H1 (cell line): ENCODE results near the gene MYH9. TPM values are rescaled to one million over a fixed set of nuclear protein-coding genes. Genes with fewer than 3 reads are reported as not detected.

Experiments used
- CTCF ChIA-PET: fragments of 300-600 bp; sonication (Branson Sonifier 250); formaldehyde crosslinking; loops from one replicate; lab custom pipeline; 2021; ENCODE audit not compliant: partially characterized antibody; lab: Charles Lee
- POLR2A ChIA-PET: fragments of 300-600 bp; sonication (Branson Sonifier 250); formaldehyde crosslinking; loops from one replicate; lab custom pipeline; 2021; ENCODE audit warnings: inconsistent platforms; ENCODE audit not compliant: partially characterized antibody; lab: Charles Lee
- DNase-seq, 2 experiments: peaks; one replicate each; pipeline versions ENCODE4 v3.0.0 to v3.0.0-alpha.2; 2010 to 2022; ENCODE audit warnings: low spot score in 2 of 2, low read depth in 1 of 2, mixed read lengths in 1 of 2
- FAIRE-seq: peaks from 2 replicates; lab custom pipeline; 2011; peaks lifted over from hg19 to GRCh38; lab: Jason Lieb, UNC
- H2AFZ ChIP-seq: 2 replicates; pipeline ENCODE4 v1.8.1; 2012; ENCODE audit warnings: low read length, inconsistent platforms
- H2AK5ac ChIP-seq: 2 replicates; pipeline ENCODE4 v1.6.1; 2013; ENCODE audit warnings: low read depth, low read length
- H2BK120ac ChIP-seq: replicated peaks from 2 replicates; pipeline ENCODE3; 2013; ENCODE audit warnings: low read depth, low read length, inconsistent platforms
- H2BK12ac ChIP-seq: 2 replicates; pipeline ENCODE4 v1.6.1; 2013; ENCODE audit warnings: low read depth, low read length
- H2BK15ac ChIP-seq: 2 replicates; pipeline ENCODE4 v1.6.1; 2013; ENCODE audit warnings: low read length
- H2BK20ac ChIP-seq: 2 replicates; pipeline ENCODE4 v1.6.1; 2013; ENCODE audit warnings: low read length
- H2BK5ac ChIP-seq: 2 replicates; pipeline ENCODE4 v1.6.1; 2013; ENCODE audit warnings: low read depth, low read length
- H3K14ac ChIP-seq: 2 replicates; pipeline ENCODE4 v1.6.1; 2013; ENCODE audit warnings: inconsistent platforms; ENCODE audit not compliant: insufficient read length
- H3K18ac ChIP-seq: 2 replicates; pipeline ENCODE4 v1.6.1; 2013; ENCODE audit warnings: low read length; ENCODE audit errors: extremely low read depth
- H3K23ac ChIP-seq: 2 replicates; pipeline ENCODE4 v1.6.1; 2013; ENCODE audit warnings: inconsistent platforms; ENCODE audit not compliant: insufficient read length
- H3K23me2 ChIP-seq: 2 replicates; pipeline ENCODE4 v1.6.1; 2013; ENCODE audit warnings: low read depth, low read length
- H3K27ac ChIP-seq: 2 replicates; pipeline ENCODE4 v1.6.1; 2011; ENCODE audit warnings: low read depth, low read length, inconsistent platforms
- H3K27me3 ChIP-seq, 4 experiments: replicated peaks in 1 of 4; 1 replicate in 1 of 4; 2 replicates in 3 of 4; pipeline versions ENCODE4 v1.6.1 to v1.8.1; 2011 to 2013; ENCODE audit warnings: low read length in 3 of 4, mild to moderate bottlenecking in 3 of 4, inconsistent platforms in 2 of 4, mixed read lengths in 2 of 4, moderate library complexity in 1 of 4; ENCODE audit not compliant: control insufficient read depth in 3 of 4, insufficient read depth in 3 of 4; ENCODE audit errors: extremely low read depth in 1 of 4
- H3K36me3 ChIP-seq, 4 experiments: 2 replicates each; pipeline versions ENCODE4 v1.6.1 to v1.8.1; 2011 to 2013; ENCODE audit warnings: mild to moderate bottlenecking in 4 of 4, low read length in 3 of 4, moderate library complexity in 2 of 4, control low read depth in 1 of 4, inconsistent platforms in 1 of 4; ENCODE audit not compliant: insufficient read depth in 4 of 4, control insufficient read depth in 2 of 4
- H3K4ac ChIP-seq: replicated peaks from 2 replicates; pipeline ENCODE3; 2013; ENCODE audit warnings: low read length, low read depth, mixed read lengths, inconsistent platforms; ENCODE audit not compliant: insufficient read length
- H3K4me1 ChIP-seq, 4 experiments: replicated peaks in 1 of 4; 1 replicate in 1 of 4; 2 replicates in 3 of 4; pipeline versions ENCODE4 v1.6.1 to v1.8.1; 2011 to 2013; ENCODE audit warnings: low read length in 3 of 4, inconsistent platforms in 2 of 4, mixed read lengths in 1 of 4; ENCODE audit not compliant: insufficient read depth in 4 of 4, control insufficient read depth in 3 of 4
- H3K4me2 ChIP-seq, 2 experiments: 2 replicates each; pipeline versions ENCODE4 v1.6.1 to v1.8.1; 2011 to 2013; ENCODE audit warnings: low read depth in 2 of 2, low read length in 2 of 2, control low read depth in 1 of 2, inconsistent platforms in 1 of 2, mild to moderate bottlenecking in 1 of 2; ENCODE audit not compliant: insufficient read depth in 1 of 2
- H3K4me3 ChIP-seq, 4 experiments: fragments of 200-600, 300-600 bp in 1 of 4; sonication (generic), shearing (Covaris generic), sonication (Bioruptor Twin) in 1 of 4; 2 replicates each; pipeline versions ENCODE4 v1.5.1 to v1.8.1; 2011 to 2016; ENCODE audit warnings: low read length in 4 of 4, low read depth in 3 of 4, control low read depth in 2 of 4, inconsistent platforms in 2 of 4, mild to moderate bottlenecking in 2 of 4, mixed read lengths in 1 of 4, moderate library complexity in 1 of 4; ENCODE audit not compliant: insufficient read depth in 2 of 4; ENCODE audit errors: extremely low read depth in 1 of 4
- H3K56ac ChIP-seq: replicated peaks from 2 replicates; pipeline ENCODE3; 2013; ENCODE audit warnings: low read depth, mild to moderate bottlenecking, mixed read lengths, low read length, inconsistent platforms; ENCODE audit not compliant: insufficient read length
- H3K79me1 ChIP-seq: 2 replicates; pipeline ENCODE4 v1.6.1; 2013; ENCODE audit warnings: low read depth, low read length, control low read depth
- H3K79me2 ChIP-seq, 2 experiments: 2 replicates each; pipeline versions ENCODE4 v1.6.1 to v1.8.1; 2012 to 2013; ENCODE audit warnings: low read length in 2 of 2, mild to moderate bottlenecking in 2 of 2, inconsistent platforms in 1 of 2; ENCODE audit not compliant: insufficient read depth in 2 of 2, control insufficient read depth in 1 of 2
- H3K9ac ChIP-seq, 4 experiments: replicated peaks in 1 of 4; 1 replicate in 1 of 4; 2 replicates in 3 of 4; pipeline versions ENCODE4 v1.6.1 to v1.8.1; 2011 to 2013; ENCODE audit warnings: low read depth in 3 of 4, low read length in 3 of 4, control low read depth in 2 of 4, mild to moderate bottlenecking in 2 of 4, moderate library complexity in 2 of 4, inconsistent platforms in 1 of 4; ENCODE audit errors: extremely low read depth in 1 of 4
- H3K9me3 ChIP-seq, 2 experiments: 2 replicates each; pipeline versions ENCODE4 v1.6.1 to v1.8.1; 2012 to 2013; ENCODE audit warnings: mild to moderate bottlenecking in 2 of 2, moderate library complexity in 2 of 2, control low read depth in 1 of 2, inconsistent platforms in 1 of 2, low read depth in 1 of 2, low read length in 1 of 2, mixed read lengths in 1 of 2; ENCODE audit not compliant: insufficient read depth in 2 of 2
- H4K20me1 ChIP-seq, 2 experiments: replicated peaks in 1 of 2; 2 replicates each; pipeline versions ENCODE3 to v1.8.1; 2011 to 2013; ENCODE audit warnings: inconsistent platforms in 2 of 2, low read length in 2 of 2, mild to moderate bottlenecking in 1 of 2; ENCODE audit not compliant: insufficient read depth in 2 of 2, control insufficient read depth in 1 of 2
- H4K5ac ChIP-seq: 2 replicates; pipeline ENCODE4 v1.6.1; 2013; ENCODE audit warnings: low read length, low read depth, mixed read lengths, inconsistent platforms; ENCODE audit not compliant: insufficient read length
- H4K8ac ChIP-seq: 2 replicates; pipeline ENCODE4 v1.8.0; 2013; ENCODE audit warnings: mild to moderate bottlenecking, moderate library complexity, low read length, inconsistent platforms; ENCODE audit not compliant: insufficient read depth; ENCODE audit errors: extremely low read depth
- H4K91ac ChIP-seq: replicated peaks from 2 replicates; pipeline ENCODE3; 2013; ENCODE audit warnings: low read length, mixed read lengths, inconsistent platforms; ENCODE audit not compliant: insufficient read length
- CHD1 ChIP-seq: IDR thresholded peaks from 2 replicates; pipeline ENCODE4 v1.6.1; 2012; ENCODE audit warnings: low read depth, low read length, improper control_type of control experiment
- CHD2 ChIP-seq: IDR thresholded peaks from 2 replicates; pipeline ENCODE4 v1.6.1; 2012; ENCODE audit warnings: low read length, improper control_type of control experiment
- CREB1 ChIP-seq: IDR thresholded peaks from 2 replicates; pipeline ENCODE4 v1.6.1; 2012; ENCODE audit warnings: inconsistent platforms
- CTBP2 ChIP-seq: IDR thresholded peaks from 2 replicates; pipeline ENCODE4 v1.7.0; 2011; ENCODE audit warnings: borderline replicate concordance, mild to moderate bottlenecking, moderate library complexity, mixed read lengths, low read length; ENCODE audit not compliant: insufficient read depth, insufficient read length
- EP300 ChIP-seq, 2 experiments: IDR thresholded peaks; 1 replicate in 1 of 2; 2 replicates in 1 of 2; pipeline ENCODE4 v1.6.1; 2011 to 2012; ENCODE audit warnings: low read depth in 2 of 2, low read length in 2 of 2, mild to moderate bottlenecking in 2 of 2, borderline replicate concordance in 1 of 2, inconsistent platforms in 1 of 2, moderate library complexity in 1 of 2
- GABPA ChIP-seq: IDR thresholded peaks from 2 replicates; pipeline ENCODE4 v1.6.1; 2011; ENCODE audit warnings: mild to moderate bottlenecking, low read length, moderate library complexity, borderline replicate concordance; ENCODE audit not compliant: insufficient read depth
- GTF2F1 ChIP-seq: IDR thresholded peaks from 2 replicates; pipeline ENCODE4 v1.6.1; 2012; ENCODE audit warnings: low read depth, low read length, improper control_type of control experiment, borderline replicate concordance
- MAFK ChIP-seq: IDR thresholded peaks from 2 replicates; pipeline ENCODE4 v1.6.1; 2012; ENCODE audit warnings: low read depth, mild to moderate bottlenecking, improper control_type of control experiment, low read length
- POLR2AphosphoS5 ChIP-seq: IDR thresholded peaks from 2 replicates; pipeline ENCODE4 v1.6.1; 2011; ENCODE audit warnings: low read depth, low read length
- SIN3A ChIP-seq, 2 experiments: IDR thresholded peaks in 1 of 2; conservative IDR thresholded peaks in 1 of 2; 2 replicates each; pipeline ENCODE4 v1.6.1; 2011 to 2012; ENCODE audit warnings: low read length in 2 of 2, improper control_type of control experiment in 1 of 2, low read depth in 1 of 2, mild to moderate bottlenecking in 1 of 2
- SP1 ChIP-seq: IDR thresholded peaks from 2 replicates; pipeline ENCODE4 v1.6.1; 2011; ENCODE audit warnings: low read depth, low read length
- SP2 ChIP-seq: IDR thresholded peaks from 2 replicates; pipeline ENCODE4 v1.6.1; 2012; ENCODE audit warnings: mild to moderate bottlenecking, low read length, inconsistent platforms
- TBP ChIP-seq: IDR thresholded peaks from 2 replicates; pipeline ENCODE4 v1.6.1; 2011; ENCODE audit warnings: low read depth, low read length, improper control_type of control experiment
- WGBS, 2 experiments: shearing (Covaris generic) in 1 of 2; methylation state at CpG; one replicate each; pipeline versions ENCODE4 v1.1.6 to v1.1.7; 2013 to 2015; ENCODE audit warnings: low lambda C conversion rate in 2 of 2, mixed read lengths in 2 of 2, inconsistent platforms in 1 of 2, low coverage in 1 of 2, missing lambda C conversion rate in 1 of 2; ENCODE audit not compliant: insufficient replicate concordance in 2 of 2, insufficient coverage in 1 of 2, insufficient read length in 1 of 2; ENCODE audit errors: extremely low coverage in 1 of 2, missing lambda C conversion rate in 1 of 2; 5-methylcytosine and 5-hydroxymethylcytosine counted together
- polyA plus RNA-seq, 7 experiments: library from polyadenylated mRNA; depleted of rRNA in 3 of 7; stranded (reverse) in 5 of 7; unstranded in 2 of 7; fragments of >200 nt in 5 of 7; fragments of 200-250 nt in 2 of 7; gene quantifications; 1 replicate in 5 of 7; 2 replicates in 1 of 7; 4 replicates in 1 of 7; pipeline versions ENCODE4 v1.2.1 to v1.2.3, GENCODE V29; 2011 to 2013; ENCODE audit warnings: missing spikeins in 2 of 7, mixed read lengths in 2 of 7
- total RNA-seq: library from RNA; stranded (reverse); fragmentation: NEBNext Ultra II Directional; extraction: Animal tissue kit (Norgen Biotek cat#: 25700); gene quantifications from 2 replicates; pipeline ENCODE4 v1.2.1, GENCODE V29; 2021
- TF ChIP-seq, protein P1 (sequence below): IDR thresholded peaks from 2 replicates; pipeline ENCODE4 v1.6.1; 2012; ENCODE audit warnings: inconsistent platforms

The MYH9 gene
- total and polyA plus RNA-seq, 2 of the 8 experiments (the other 6 are each of a cell fraction or from before 2014, with no cell fraction given) = 24.9 to 322 TPM

DNA sequence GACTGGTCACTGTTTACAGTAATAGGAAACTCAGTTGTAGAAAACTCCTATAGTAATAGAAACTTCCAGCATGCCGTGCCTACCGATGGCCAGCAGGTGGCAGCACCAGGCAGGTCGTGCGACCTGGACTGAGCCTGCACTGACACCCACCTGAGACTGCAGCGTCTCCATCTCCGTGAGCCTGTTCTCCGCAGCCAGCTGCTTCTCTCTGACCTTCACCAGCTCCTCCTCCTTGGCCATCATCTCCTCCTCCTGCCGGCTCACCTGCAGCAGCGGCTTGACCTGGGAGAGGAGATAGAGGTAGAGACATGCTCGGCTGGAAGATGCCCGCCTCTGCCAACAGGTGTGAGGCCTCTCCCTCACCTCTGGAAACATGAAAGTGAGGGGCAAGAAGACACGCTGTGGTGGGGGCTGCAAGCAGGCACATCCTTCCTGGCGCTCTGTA is 86.4 kb downstream of the MYH9 start:
- H3K4me1 ChIP-seq = no peaks in the 10 kb centered on the region
- no peak overlapping the region for H2BK120ac ChIP-seq
- no peak overlapping the region for H3K14ac ChIP-seq
- no peak overlapping the region for H4K8ac ChIP-seq
- H3K23me2 ChIP-seq = no peaks in the 10 kb centered on the region
- no peak overlapping the region for H4K5ac ChIP-seq
- H2AFZ ChIP-seq = no peak overlapping the region
- no peak overlapping the region for H3K4ac ChIP-seq
- H3K9ac ChIP-seq = no peak overlapping the region
- H3K27me3 ChIP-seq = no peaks in the 10 kb centered on the region
- no peak overlapping the region for H2BK15ac ChIP-seq
- peaks cover 0 to 8% of the 10 kb centered on the region in 2 experiments for H4K20me1 ChIP-seq
- 0 out of 2 replicates have a peak, but pooled peaks cover 5% of the 10 kb centered on the region for H3K79me1 ChIP-seq
- H3K4me2 ChIP-seq = no peak overlapping the region
- ChIA-PET POLR2A (interaction anchor here (0.7 to 1.9 kb wide), 8 partner anchors 12 to 188 kb away, joined by 3 to 5 read pairs (median 4); no protein-coding TSS in a partner anchor), CTCF (interaction anchor here (0.6 to 17.3 kb wide), 48 partner anchors 9 to 221 kb away, joined by 3 to 159 read pairs (median 4); partner anchors contain the start of gene FOXRED2)
- no peak overlapping the region for H2BK12ac ChIP-seq
- no peaks in the 10 kb centered on the region for H3K9me3 ChIP-seq
- H4K91ac ChIP-seq = no peak overlapping the region
- no peak overlapping the region for H3K23ac ChIP-seq
- H2BK20ac ChIP-seq = no peak overlapping the region
- H3K36me3 ChIP-seq = peaks cover 47 to 93% (median 85%) of the 10 kb centered on the region in 4 experiments
- peak; percentile 71 to 93 for DNase-seq
- no peak overlapping the region for H3K4me3 ChIP-seq
- H3K27ac ChIP-seq = no peak overlapping the region
- no peak overlapping the region for H3K56ac ChIP-seq
- WGBS, 2 experiments = 47% methylated on average over 13 of the region's 13 CpGs; no CpG with 5 or more reads in 1 of the 2 experiments
- H2BK5ac ChIP-seq = no peak overlapping the region
- H3K18ac ChIP-seq = no peak overlapping the region
- H3K79me2 ChIP-seq = no peaks in the 10 kb centered on the region
- no peak overlapping the region for H2AK5ac ChIP-seq
- FAIRE-seq = peak; percentile 77
- no peak for TF ChIP-seq CTBP2
- peak; percentile 57; the same call in 1 of the 2 replicates for TF ChIP-seq POLR2AphosphoS5
- TF ChIP-seq, protein P1, sequence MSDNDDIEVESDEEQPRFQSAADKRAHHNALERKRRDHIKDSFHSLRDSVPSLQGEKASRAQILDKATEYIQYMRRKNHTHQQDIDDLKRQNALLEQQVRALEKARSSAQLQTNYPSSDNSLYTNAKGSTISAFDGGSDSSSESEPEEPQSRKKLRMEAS = peak; percentile 65
- TF ChIP-seq CHD1 = no peak
- TF ChIP-seq GABPA = 0 out of 2 replicates have a peak, but pooled peaks have one; percentile 41
- TF ChIP-seq SP2 = no peak
- peak; percentile 86 for TF ChIP-seq TBP
- no peak for TF ChIP-seq CHD2
- TF ChIP-seq SIN3A (conservative IDR thresholded peaks at IDR 0.05 in 1 of 2, IDR thresholded peaks at IDR 0.05 in 1 of 2; ENCODE audit: low read depth in 1 of 2, low read length in 2 of 2) = peak; percentile 84 to 94; a peak in 2 of 4 replicates
- no peak for TF ChIP-seq MAFK
- TF ChIP-seq CREB1 = no peak
- TF ChIP-seq SP1 = no peak
- TF ChIP-seq EP300 (IDR thresholded peaks at IDR 0.05; ENCODE audit: borderline replicate concordance in 1 of 2, low read depth in 2 of 2, low read length in 2 of 2) = no peak
- no peak for TF ChIP-seq GTF2F1
